MCF 10A (cell line): Measurements from ENCODE around the gene ADGRF4. TPM values are rescaled to one million over a fixed set of nuclear protein-coding genes. Genes with fewer than 3 reads are reported as not detected.
A peak's percentile ranks its signal among the peaks of the same experiment; 100 is the strongest.

Source experiments
- BruUV-seq: library from RNA; stranded (reverse); fragments of 400-500 nt; replicated peaks from 2 replicates; lab custom pipeline; 2021; lab: Mats Ljungman, UMichigan
- CTCF ChIA-PET: fragments of 300-600 bp; sonication (Branson Sonifier 250); formaldehyde crosslinking; extraction: SDS; loops from one replicate; lab custom pipeline; 2021; ENCODE audit warnings: antibody characterized with exemption, inconsistent platforms; lab: Yijun Ruan, JAX
- POLR2A ChIA-PET: fragments of 300-600, 350-650 bp; sonication (Branson Sonifier 250); formaldehyde crosslinking; extraction: SDS; loops from one replicate; lab custom pipeline; 2020; ENCODE audit warnings: antibody characterized with exemption, inconsistent platforms; lab: Yijun Ruan, JAX
- DNase-seq: peaks from one replicate; pipeline ENCODE4 v3.0.0-alpha.2; 2018; ENCODE audit not compliant: unreplicated experiment
- H3K27ac Mint-ChIP-seq: one replicate; pipeline ENCODE4 v1.8.0; 2022; ENCODE audit warnings: mild to moderate bottlenecking, low read depth, mixed read lengths; ENCODE audit not compliant: unreplicated experiment
- H3K27me3 Mint-ChIP-seq: one replicate; pipeline ENCODE4 v1.8.0; 2022; ENCODE audit warnings: mixed read lengths; ENCODE audit not compliant: insufficient read depth, unreplicated experiment
- H3K36me3 Mint-ChIP-seq: one replicate; pipeline ENCODE4 v1.8.0; 2022; ENCODE audit warnings: mild to moderate bottlenecking, moderate library complexity, mixed read lengths; ENCODE audit not compliant: insufficient read depth, unreplicated experiment
- H3K4me1 Mint-ChIP-seq: one replicate; pipeline ENCODE4 v1.8.0; 2022; ENCODE audit warnings: mixed read lengths; ENCODE audit not compliant: insufficient read depth, unreplicated experiment
- H3K4me3 Mint-ChIP-seq: one replicate; pipeline ENCODE4 v1.8.0; 2022; ENCODE audit warnings: mild to moderate bottlenecking, moderate library complexity, mixed read lengths; ENCODE audit not compliant: unreplicated experiment
- H3K9me3 Mint-ChIP-seq: one replicate; pipeline ENCODE4 v1.8.0; 2022; ENCODE audit warnings: mixed read lengths; ENCODE audit not compliant: unreplicated experiment
- intact Hi-C: fragments of 100-400 bp; cut with micrococcal nuclease; formaldehyde crosslinking; loops from 2 replicates; pipeline ENCODE4 v1.14.1; 2022
- total RNA-seq: library from RNA; stranded (reverse); gene quantifications from 2 replicates; pipeline ENCODE4 v1.2.3, GENCODE V29; 2022
- TF ChIP-seq, protein P1 (sequence below): fragments of 200-600 bp; IDR thresholded peaks from one replicate; pipeline ENCODE4 v1.8.0; 2022; ENCODE audit warnings: antibody characterized with exemption, mild to moderate bottlenecking; ENCODE audit not compliant: unreplicated experiment

The ADGRF4 gene
- total RNA-seq, 1 experiment from 2014 or later = 1.2 TPM

- DNase-seq = no peak
- no peaks in the 10 kb centered on the region for H3K36me3 Mint-ChIP-seq
- H3K4me1 Mint-ChIP-seq = peaks cover 5% of the 10 kb centered on the region
- no peaks in the 10 kb centered on the region for H3K27me3 Mint-ChIP-seq
- no peaks in the 10 kb centered on the region for H3K9me3 Mint-ChIP-seq
- BruUV-seq = no TSS peak
- intact Hi-C loops = no loop called here
- ChIA-PET POLR2A (interaction anchor here (0.5 kb wide), 1 partner anchor 15 kb away, joined by 3 read pairs; no protein-coding TSS in a partner anchor), CTCF (no interaction called here)
- TF ChIP-seq, protein P1, sequence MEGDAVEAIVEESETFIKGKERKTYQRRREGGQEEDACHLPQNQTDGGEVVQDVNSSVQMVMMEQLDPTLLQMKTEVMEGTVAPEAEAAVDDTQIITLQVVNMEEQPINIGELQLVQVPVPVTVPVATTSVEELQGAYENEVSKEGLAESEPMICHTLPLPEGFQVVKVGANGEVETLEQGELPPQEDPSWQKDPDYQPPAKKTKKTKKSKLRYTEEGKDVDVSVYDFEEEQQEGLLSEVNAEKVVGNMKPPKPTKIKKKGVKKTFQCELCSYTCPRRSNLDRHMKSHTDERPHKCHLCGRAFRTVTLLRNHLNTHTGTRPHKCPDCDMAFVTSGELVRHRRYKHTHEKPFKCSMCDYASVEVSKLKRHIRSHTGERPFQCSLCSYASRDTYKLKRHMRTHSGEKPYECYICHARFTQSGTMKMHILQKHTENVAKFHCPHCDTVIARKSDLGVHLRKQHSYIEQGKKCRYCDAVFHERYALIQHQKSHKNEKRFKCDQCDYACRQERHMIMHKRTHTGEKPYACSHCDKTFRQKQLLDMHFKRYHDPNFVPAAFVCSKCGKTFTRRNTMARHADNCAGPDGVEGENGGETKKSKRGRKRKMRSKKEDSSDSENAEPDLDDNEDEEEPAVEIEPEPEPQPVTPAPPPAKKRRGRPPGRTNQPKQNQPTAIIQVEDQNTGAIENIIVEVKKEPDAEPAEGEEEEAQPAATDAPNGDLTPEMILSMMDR = no peak
- no peak overlapping the region for H3K4me3 Mint-ChIP-seq
- no peak overlapping the region for H3K27ac Mint-ChIP-seq
Measured at GRCh38 chr6:47681201-47681990, 17.0 kb upstream of the ADGRF4 start.

DNA sequence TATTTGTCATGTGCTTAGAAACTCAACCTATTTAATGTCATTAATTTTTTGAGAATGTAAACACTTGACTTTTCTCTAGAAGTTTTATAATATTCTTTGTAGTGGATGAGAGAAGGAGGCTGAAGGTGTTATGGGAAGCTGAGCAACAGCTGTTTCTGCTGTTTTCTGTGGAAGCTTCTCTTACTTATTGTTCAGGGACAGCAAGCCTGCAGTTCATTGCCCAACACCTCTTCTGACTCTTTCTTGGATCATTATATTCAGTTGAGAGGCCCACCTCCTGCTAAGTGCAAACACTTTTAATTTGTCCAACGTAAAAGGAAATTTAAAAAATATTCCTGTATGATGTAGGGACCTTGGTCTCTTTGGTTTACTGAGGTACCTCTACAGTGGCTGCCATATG lies 12.0 kb upstream of the ADGRF4 start:
- no peaks in the 10 kb centered on the region for H3K9me3 Mint-ChIP-seq
- ChIA-PET CTCF (interaction anchor here (2.2 kb wide), 1 partner anchor 47 kb away, joined by 13 read pairs; no protein-coding TSS in a partner anchor), POLR2A (interaction anchor here (0.5 to 1.2 kb wide), 4 partner anchors 13 to 55 kb away, joined by 3 to 4 read pairs (median 3); no protein-coding TSS in a partner anchor)
- no peak overlapping the region for H3K27ac Mint-ChIP-seq
- H3K4me3 Mint-ChIP-seq = no peak overlapping the region
- no peaks in the 10 kb centered on the region for H3K36me3 Mint-ChIP-seq
- no TSS peak for BruUV-seq
- H3K4me1 Mint-ChIP-seq = no peaks in the 10 kb centered on the region
- no peaks in the 10 kb centered on the region for H3K27me3 Mint-ChIP-seq
- intact Hi-C loops = no loop called here
- TF ChIP-seq, protein P1 = no peak
- no peak for DNase-seq

DNA sequence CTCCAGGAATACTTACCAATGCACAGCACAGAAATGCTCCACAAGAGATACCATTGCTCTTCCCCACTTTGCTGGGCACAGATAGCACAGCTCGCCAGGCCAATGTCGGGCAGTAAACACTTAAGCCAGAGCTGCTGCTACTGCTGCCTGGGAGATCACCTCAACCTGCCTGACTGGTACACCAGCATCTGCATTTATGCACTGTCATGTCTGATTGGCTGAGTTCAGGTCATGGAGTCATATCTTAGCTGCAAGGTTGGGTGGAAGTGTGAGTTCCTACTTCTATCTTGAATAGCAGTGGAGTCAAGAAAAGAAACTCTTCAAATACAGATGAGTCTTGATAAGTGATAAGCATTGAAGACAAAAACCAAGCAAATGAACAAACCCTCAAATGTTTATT lies 10.9 kb upstream of the ADGRF4 start:
- Mint-ChIP-seq H3K4me1 (no peaks in the 10 kb centered on the region), H3K27ac (no peak overlapping the region), H3K4me3 (no peak overlapping the region)

DNA sequence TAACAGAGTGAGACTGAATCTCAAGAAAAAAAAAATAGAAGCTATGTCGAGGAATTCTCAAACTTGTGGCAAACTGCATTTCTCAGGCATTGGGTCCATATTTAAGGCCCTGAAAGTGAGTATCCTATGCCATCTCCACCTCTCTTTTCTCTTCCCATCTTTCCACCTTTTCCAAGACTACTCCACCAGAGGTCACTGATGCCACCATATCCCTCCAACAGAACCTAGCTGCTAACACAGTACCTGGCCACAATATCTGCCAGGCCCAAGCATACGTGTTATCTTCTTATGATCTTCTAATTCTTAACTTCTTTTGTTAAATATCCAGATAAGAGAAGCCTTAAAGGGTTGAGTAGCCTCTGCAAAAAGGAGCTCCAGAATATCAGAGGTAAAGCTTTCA lies 8.2 kb upstream of the ADGRF4 start:
- TF ChIP-seq, protein P1 = no peak
- no peaks in the 10 kb centered on the region for H3K27me3 Mint-ChIP-seq
- intact Hi-C loops = loop anchor here (1.0 kb wide), 1 partner anchor 44 kb away; no protein-coding TSS in a partner anchor
- H3K4me3 Mint-ChIP-seq = no peak overlapping the region
- no peaks in the 10 kb centered on the region for H3K4me1 Mint-ChIP-seq
- ChIA-PET POLR2A (interaction anchor here (0.6 to 1.2 kb wide), 2 partner anchors 21 to 26 kb away, joined by 3 read pairs; no protein-coding TSS in a partner anchor), CTCF (interaction anchor here (0.6 to 2.2 kb wide), 8 partner anchors 11 to 1658 kb away, joined by 3 to 25 read pairs (median 7); no protein-coding TSS in a partner anchor)
- no peak overlapping the region for H3K27ac Mint-ChIP-seq
- no peaks in the 10 kb centered on the region for H3K36me3 Mint-ChIP-seq
- peak; percentile 31 for DNase-seq
- H3K9me3 Mint-ChIP-seq = no peaks in the 10 kb centered on the region
- BruUV-seq = no TSS peak

More for the DNA sequence above, 10.9 kb upstream of the ADGRF4 start:
- DNase-seq = no peak
- intact Hi-C loops = no loop called here
- Mint-ChIP-seq H3K27me3 (no peaks in the 10 kb centered on the region), H3K9me3 (no peaks in the 10 kb centered on the region), H3K36me3 (no peaks in the 10 kb centered on the region)
- TF ChIP-seq, protein P1 = no peak
- CTCF ChIA-PET = interaction anchor here (2.2 kb wide), 1 partner anchor 46 kb away, joined by 13 read pairs; no protein-coding TSS in a partner anchor
- POLR2A ChIA-PET = no interaction called here
- no TSS peak for BruUV-seq
